Stimulated activated CD4-positive, alpha-beta T cell treated with anti-CD3 and anti-CD28 coated beads, TNF-alpha, amount 100 ng/mL, for 4 hours (primary cell): Measurements from ENCODE around the gene CDH4.

Experiments
- DNase-seq, 3 experiments: peaks; one replicate each; pipeline ENCODE4 v3.0.0-alpha.2; 2020; ENCODE audit warnings: low read depth in 3 of 3

Gene CDH4

GRCh38 chr20:61856626-61857413, 604.8 kb downstream of the CDH4 start:
- DNase-seq = no peak

GRCh38 chr20:61857414-61857775, 605.3 kb downstream of the CDH4 start:
- DNase-seq = no peak

GRCh38 chr20:61857884-61858283, 605.8 kb downstream of the CDH4 start:
- no peak for DNase-seq

- DNase-seq = no peak
Measured at GRCh38 chr20:61859767-61860166, 607.7 kb downstream of the CDH4 start.

GRCh38 chr20:61860260-61860987, 608.4 kb downstream of the CDH4 start:
- no peak for DNase-seq

GRCh38 chr20:61861054-61861841, 609.2 kb downstream of the CDH4 start:
- DNase-seq = no peak

GRCh38 chr20:61861858-61862257, 609.8 kb downstream of the CDH4 start:
- no peak for DNase-seq

- DNase-seq = no peak
Measured at GRCh38 chr20:61862881-61863280, 610.8 kb downstream of the CDH4 start.

- no peak for DNase-seq
Measured at GRCh38 chr20:61864481-61864880, 612.4 kb downstream of the CDH4 start.

- DNase-seq = no peak
Measured at GRCh38 chr20:61865353-61865752, 613.3 kb downstream of the CDH4 start.

GRCh38 chr20:61866165-61866564, 614.1 kb downstream of the CDH4 start:
- DNase-seq = no peak

GRCh38 chr20:61868006-61868405, 615.9 kb downstream of the CDH4 start:
- no peak for DNase-seq

- no peak for DNase-seq
Measured at GRCh38 chr20:61868466-61869090, 616.5 kb downstream of the CDH4 start.

GRCh38 chr20:61869750-61870507, 617.9 kb downstream of the CDH4 start:
- DNase-seq = no peak

- no peak for DNase-seq
Measured at GRCh38 chr20:61871160-61871559, 619.1 kb downstream of the CDH4 start.

- DNase-seq = no peak
Measured at GRCh38 chr20:61871913-61872312, 619.9 kb downstream of the CDH4 start.

- DNase-seq = no peak
Measured at GRCh38 chr20:61872371-61872900, 620.4 kb downstream of the CDH4 start.

GRCh38 chr20:61873651-61874420, 621.8 kb downstream of the CDH4 start:
- DNase-seq = no peak

GRCh38 chr20:61874421-61875068, 622.5 kb downstream of the CDH4 start:
- DNase-seq = no peak
